HG02943 (cell line): ENCODE measurements around the gene SLCO3A1.

Experiments
- ATAC-seq: cut with Tn5 transposase; IDR thresholded peaks from one replicate; pipeline ENCODE4 v1.9.1; 2021; ENCODE audit warnings: mild to moderate bottlenecking, low read depth, moderate library complexity; ENCODE audit not compliant: unreplicated experiment

Gene SLCO3A1

GRCh38 chr15:91860498-91860897 is 7.0 kb downstream of the SLCO3A1 start:
- no peak for ATAC-seq

GRCh38 chr15:91861223-91861622 is 7.7 kb downstream of the SLCO3A1 start:
- ATAC-seq: no peak

- ATAC-seq: no peak
Observed at GRCh38 chr15:91862891-91863504, 9.5 kb downstream of the SLCO3A1 start.

- no peak for ATAC-seq
Observed at GRCh38 chr15:91863621-91864255, 10.2 kb downstream of the SLCO3A1 start.

GRCh38 chr15:91864664-91865063 is 11.2 kb downstream of the SLCO3A1 start:
- ATAC-seq: no peak

- no peak for ATAC-seq
Observed at GRCh38 chr15:91865486-91865885, 12.0 kb downstream of the SLCO3A1 start.

- no peak for ATAC-seq
Observed at GRCh38 chr15:91865950-91866349, 12.4 kb downstream of the SLCO3A1 start.

- no peak for ATAC-seq
Observed at GRCh38 chr15:91866371-91866905, 12.9 kb downstream of the SLCO3A1 start.

- no peak for ATAC-seq
Observed at GRCh38 chr15:91866971-91867372, 13.5 kb downstream of the SLCO3A1 start.

GRCh38 chr15:91867581-91868026 is 14.1 kb downstream of the SLCO3A1 start:
- ATAC-seq: no peak

GRCh38 chr15:91870876-91871537 is 17.5 kb downstream of the SLCO3A1 start:
- ATAC-seq: no peak

GRCh38 chr15:91871837-91872236 is 18.3 kb downstream of the SLCO3A1 start:
- ATAC-seq: no peak

- ATAC-seq: no peak
Observed at GRCh38 chr15:91872356-91873137, 19.0 kb downstream of the SLCO3A1 start.

- ATAC-seq: no peak
Observed at GRCh38 chr15:91873138-91873536, 19.6 kb downstream of the SLCO3A1 start.

- no peak for ATAC-seq
Observed at GRCh38 chr15:91874171-91874570, 20.7 kb downstream of the SLCO3A1 start.

- no peak for ATAC-seq
Observed at GRCh38 chr15:91874992-91875660, 21.6 kb downstream of the SLCO3A1 start.

GRCh38 chr15:91876187-91876586 is 22.7 kb downstream of the SLCO3A1 start:
- ATAC-seq: no peak

- no peak for ATAC-seq
Observed at GRCh38 chr15:91878319-91878870, 24.9 kb downstream of the SLCO3A1 start.

GRCh38 chr15:91879158-91879557 is 25.6 kb downstream of the SLCO3A1 start:
- ATAC-seq: no peak

- no peak for ATAC-seq
Observed at GRCh38 chr15:91880373-91880772, 26.9 kb downstream of the SLCO3A1 start.
